GM12864 (cell line): Measurements from ENCODE around the gene COA6.

Experiments
- DNase-seq: peaks from one replicate; pipeline ENCODE4 v3.0.0-alpha.2; 2011; ENCODE audit warnings: low read depth
- H3K4me3 ChIP-seq: 2 replicates; pipeline ENCODE4 v1.5.1; 2011; ENCODE audit warnings: mild to moderate bottlenecking, low read depth, low read length, control low read depth
- CTCF ChIP-seq: IDR thresholded peaks from 2 replicates; pipeline ENCODE4 v1.5.1; 2011; ENCODE audit warnings: low read depth, mild to moderate bottlenecking, moderate library complexity, low read length, control low read depth, inconsistent platforms; ENCODE audit errors: missing control alignments

Gene COA6, protein sequence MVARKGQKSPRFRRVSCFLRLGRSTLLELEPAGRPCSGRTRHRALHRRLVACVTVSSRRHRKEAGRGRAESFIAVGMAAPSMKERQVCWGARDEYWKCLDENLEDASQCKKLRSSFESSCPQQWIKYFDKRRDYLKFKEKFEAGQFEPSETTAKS

GRCh38 chr1:234373064-234373958 is at the start of gene COA6:
COA6 (plus strand) TSS chr1:234373456; CDS start chr1:234373467, 11 bp downstream.
- no peak for TF ChIP-seq CTCF
- peak within 1 kb of the TSS; percentile 88 for H3K4me3 ChIP-seq
- DNase-seq, result peak; percentile 96

DNA sequence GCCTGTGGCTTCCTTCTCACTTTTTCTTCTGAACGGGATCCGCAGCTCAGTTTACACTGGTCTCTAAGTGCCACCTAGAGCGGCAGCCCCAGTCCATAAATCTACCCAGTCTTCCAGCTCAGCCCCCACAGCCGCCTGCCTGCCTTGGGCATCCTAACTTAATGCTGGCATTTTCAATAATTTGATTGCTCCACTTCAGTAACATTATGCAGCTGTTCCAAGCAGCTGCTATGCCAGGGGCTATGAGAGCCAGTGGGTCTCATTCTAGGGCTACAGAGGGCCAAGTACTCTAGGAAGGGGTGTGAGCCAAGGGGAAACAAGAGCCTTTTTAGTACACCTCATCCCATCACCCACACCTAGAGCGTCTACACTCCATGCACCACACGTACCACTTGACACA is 48.4 kb upstream of the COA6 start:
- DNase-seq, result no peak
- no peak overlapping the region for H3K4me3 ChIP-seq
- no peak for TF ChIP-seq CTCF

DNA sequence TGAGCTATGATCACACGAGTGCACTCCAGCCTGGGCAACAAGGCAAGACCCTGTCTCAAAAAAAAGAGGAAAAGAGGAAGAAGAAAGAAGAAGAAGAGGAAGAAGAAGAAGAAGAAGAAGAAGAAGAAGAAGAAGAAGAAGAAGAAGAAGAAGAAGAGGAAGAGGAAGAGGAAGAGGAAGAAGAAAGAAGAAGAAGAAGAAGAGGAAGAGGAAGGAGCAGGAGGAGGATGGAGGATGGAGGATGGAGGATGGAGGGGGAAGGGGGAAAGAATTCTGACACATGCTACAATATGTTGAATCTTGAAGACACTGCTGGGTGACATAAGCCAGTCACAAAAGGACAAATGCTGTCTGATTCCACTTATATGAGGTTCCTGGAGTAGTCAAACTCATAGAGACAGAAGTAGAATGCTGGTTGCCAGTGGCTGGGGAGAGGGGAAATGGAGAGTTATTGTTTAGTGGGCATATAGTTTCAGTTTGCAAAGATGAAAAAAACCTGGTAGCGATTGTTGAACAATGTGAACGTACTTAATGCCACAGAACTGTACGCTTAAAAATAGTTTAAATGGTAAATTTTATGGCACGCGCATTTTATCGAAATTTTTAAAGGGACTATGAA is 47.3 kb upstream of the COA6 start:
- peak overlapping the region; percentile 50 for H3K4me3 ChIP-seq
- TF ChIP-seq CTCF, result no peak
- no peak for DNase-seq

GRCh38 chr1:234326497-234327366 is 46.5 kb upstream of the COA6 start:
- peak overlapping the region; percentile 50 for H3K4me3 ChIP-seq
- no peak for DNase-seq
- TF ChIP-seq CTCF, result peak; percentile 79

- no peak for TF ChIP-seq CTCF
- DNase-seq, result no peak
- no peak overlapping the region for H3K4me3 ChIP-seq
Observed at GRCh38 chr1:234327577-234328164, 45.6 kb upstream of the COA6 start.

DNA sequence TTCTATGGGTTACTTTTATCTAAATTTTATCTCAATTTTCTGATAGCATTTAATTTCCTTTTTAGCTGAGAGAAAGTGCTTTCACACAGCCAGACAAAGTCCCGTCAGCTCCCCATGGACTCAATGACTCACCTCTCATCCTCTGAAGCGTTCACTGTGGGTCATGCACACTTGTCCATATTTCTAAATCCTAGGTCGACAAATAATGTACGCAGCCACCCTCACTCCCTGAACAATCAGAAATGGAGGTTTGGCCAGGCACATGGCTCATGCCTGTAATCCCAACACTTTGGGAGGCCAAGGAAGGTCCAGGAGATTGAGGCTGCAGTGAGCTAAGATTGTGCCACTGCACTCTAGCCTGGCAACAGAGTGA is 42.4 kb upstream of the COA6 start:
- no peak for DNase-seq
- no peak for TF ChIP-seq CTCF
- no peak overlapping the region for H3K4me3 ChIP-seq
